ENCODE results near the gene THEM5. TPM values are rescaled to one million over a fixed set of nuclear protein-coding genes. Genes with fewer than 3 reads are reported as not detected.
A peak's percentile ranks its signal among the peaks of the same experiment; 100 is the strongest.

The THEM5 gene
- polyA plus RNA-seq, 1 donor: 0.45 TPM

DNA sequence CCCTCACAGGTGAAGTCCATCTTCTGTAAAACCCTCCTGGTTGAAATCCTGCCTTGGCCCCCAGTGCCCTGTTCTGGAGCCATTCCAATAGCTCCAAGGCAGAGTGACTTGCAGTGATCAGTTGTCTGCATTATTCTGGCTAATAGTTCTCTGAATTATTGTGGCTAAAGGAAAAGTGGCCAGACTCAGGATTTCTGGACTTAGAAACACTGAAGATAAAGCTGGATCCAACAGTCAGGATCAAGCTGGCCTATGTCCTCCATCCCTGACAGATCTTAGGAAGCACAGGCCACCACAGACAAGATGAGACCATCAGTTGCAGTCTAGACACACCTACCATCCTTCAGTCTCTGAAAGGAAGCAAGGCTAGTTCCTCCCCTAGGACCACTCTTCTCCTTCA, 13.1 kb downstream of the THEM5 start:
- peak overlapping the region; percentile 47 for H3K4me3 ChIP-seq (ENCODE audit: low read length)
- DNase-seq: no peak

DNA sequence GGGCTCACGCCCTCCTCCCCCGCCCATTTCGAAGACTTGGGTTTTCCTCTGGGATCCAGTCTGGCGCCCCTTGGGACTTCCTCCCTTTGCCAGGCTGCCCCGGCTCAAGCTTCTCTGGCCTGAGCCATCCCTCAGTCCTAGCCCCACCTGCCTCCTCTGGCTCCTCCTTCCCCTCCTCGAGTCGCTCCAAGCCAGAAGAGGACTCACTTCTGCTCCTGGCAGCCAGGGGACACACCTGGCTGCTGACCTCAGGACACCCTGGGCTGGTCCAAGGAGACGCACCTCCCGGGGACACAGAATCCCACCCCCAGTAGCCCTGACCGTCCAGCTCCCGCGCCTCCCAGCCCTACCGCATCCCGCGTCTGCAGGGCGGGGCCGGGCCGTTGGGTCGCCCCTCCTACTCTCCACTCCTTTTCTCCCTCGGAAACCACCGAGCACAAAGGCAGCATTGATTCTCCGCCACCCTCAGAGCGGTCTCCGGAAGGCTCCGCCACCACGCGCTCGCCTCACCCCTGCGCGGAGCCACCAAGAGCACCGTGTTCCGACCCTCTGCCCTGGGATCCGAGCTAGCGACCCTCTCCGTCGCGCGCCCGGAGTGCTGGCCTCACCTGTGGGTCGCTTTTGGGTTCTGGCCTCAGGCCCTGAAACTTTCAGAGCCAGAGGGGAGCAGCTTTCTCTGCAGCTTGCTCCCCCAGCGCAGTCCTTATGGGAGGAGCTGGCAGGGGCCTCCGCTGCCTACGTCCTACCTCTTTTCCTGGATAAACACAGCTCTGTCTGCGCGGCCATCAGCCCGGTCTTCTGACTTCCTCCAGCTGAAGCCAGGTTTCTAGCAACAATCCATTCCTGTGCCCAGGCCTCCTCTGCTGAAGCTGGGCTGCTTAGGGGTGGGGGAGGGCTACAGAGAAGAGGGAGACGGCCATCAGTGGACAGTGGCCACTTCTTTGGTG, 13.8 kb downstream of the THEM5 start, which contains the start of gene C2CD4D:
Gene C2CD4D (minus strand): TSS at position 364 of the 947 bp plus-strand sequence. CDS start 831 bp downstream, outside the sequence.
- H3K9me3 ChIP-seq (ENCODE audit: control insufficient read depth, low read depth, low read length): peaks cover 4% of the 10 kb centered on the region
- peak within 1 kb of the TSS; percentile 47 for H3K4me3 ChIP-seq (ENCODE audit: low read length)
- H3K4me1 ChIP-seq (ENCODE audit: control insufficient read depth, insufficient read depth, low read length): peaks cover 25% of the 10 kb centered on the region
- DNase-seq: peak; percentile 78 to 92
- WGBS (ENCODE audit: insufficient coverage, low lambda C conversion rate): no CpG with 5 or more reads among the region's 47 CpGs
- H3K27me3 ChIP-seq (ENCODE audit: control insufficient read depth, insufficient read depth, low read length): peaks cover 30% of the 10 kb centered on the region
- H3K36me3 ChIP-seq (ENCODE audit: control insufficient read depth, insufficient read depth, low read length): no peaks in the 10 kb centered on the region
- H3K27ac ChIP-seq (ENCODE audit: low read length): peak within 1 kb of the TSS; percentile 70

More for the DNA sequence above, 13.1 kb downstream of the THEM5 start:
- no peaks in the 10 kb centered on the region for H3K36me3 ChIP-seq (ENCODE audit: control insufficient read depth, insufficient read depth, low read length)
- H3K27ac ChIP-seq (ENCODE audit: low read length): peak overlapping the region; percentile 70
- peaks cover 30% of the 10 kb centered on the region for H3K27me3 ChIP-seq (ENCODE audit: control insufficient read depth, insufficient read depth, low read length)
- peaks cover 4% of the 10 kb centered on the region for H3K9me3 ChIP-seq (ENCODE audit: control insufficient read depth, low read depth, low read length)
- H3K4me1 ChIP-seq (ENCODE audit: control insufficient read depth, insufficient read depth, low read length): peaks cover 25% of the 10 kb centered on the region

GRCh38 chr1:151839082-151839412, 14.5 kb downstream of the THEM5 start:
- WGBS (ENCODE audit: insufficient coverage, low lambda C conversion rate): no CpG with 5 or more reads among the region's 16 CpGs
- H3K27ac ChIP-seq (ENCODE audit: low read length): no peak overlapping the region

DNA sequence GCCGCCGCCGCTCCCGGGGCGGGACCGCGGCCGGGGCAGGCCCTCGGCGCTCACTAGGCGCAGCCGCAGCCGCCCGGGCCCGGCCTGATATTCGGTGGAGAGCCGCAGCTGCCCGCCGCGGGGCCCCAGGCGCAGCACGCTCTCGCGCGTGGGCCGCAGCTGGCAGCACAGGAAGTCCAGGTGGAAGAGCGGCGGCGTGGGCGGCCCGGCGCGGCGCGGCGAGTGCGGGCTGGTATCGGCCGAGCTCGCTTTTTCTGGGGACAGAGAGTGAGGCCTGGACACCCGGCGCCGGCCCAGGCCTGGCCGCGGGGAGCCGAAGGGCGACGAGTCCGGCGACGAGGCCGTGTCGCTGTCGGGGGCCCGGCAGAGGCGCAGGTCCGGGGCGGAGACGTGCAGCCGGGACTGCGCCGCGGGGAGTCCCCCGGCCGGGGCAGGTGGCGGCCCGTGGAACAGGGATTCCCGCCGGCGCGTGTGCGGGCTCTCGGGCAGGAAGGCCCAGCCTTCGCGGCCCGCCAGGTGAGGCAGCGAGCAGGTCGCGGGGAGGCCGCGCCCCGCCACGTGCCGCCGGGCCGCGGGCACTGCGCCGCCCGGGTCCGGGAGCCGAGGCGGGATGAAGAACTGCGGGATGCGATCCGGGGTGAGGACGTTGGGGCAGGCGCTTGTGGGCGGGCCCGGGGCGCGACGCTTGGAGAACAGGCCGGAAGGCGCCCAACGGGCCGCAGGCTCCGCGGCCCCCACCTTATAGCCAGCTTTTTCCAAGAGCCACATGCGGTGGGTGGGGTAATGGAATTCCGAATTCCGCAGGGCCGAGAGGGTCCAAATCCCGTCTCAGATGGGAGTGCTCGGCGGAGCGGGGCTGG, 15.1 kb downstream of the THEM5 start:
- peaks cover 30% of the 10 kb centered on the region for H3K27me3 ChIP-seq (ENCODE audit: control insufficient read depth, insufficient read depth, low read length)
- no CpG with 5 or more reads among the region's 117 CpGs for WGBS (ENCODE audit: insufficient coverage, low lambda C conversion rate)
- peak overlapping the region; percentile 47 for H3K4me3 ChIP-seq (ENCODE audit: low read length)
- peak in 1 of 2 donors; percentile 70 for DNase-seq
- H3K36me3 ChIP-seq (ENCODE audit: control insufficient read depth, insufficient read depth, low read length): no peaks in the 10 kb centered on the region
- H3K9me3 ChIP-seq (ENCODE audit: control insufficient read depth, low read depth, low read length): peaks cover 4% of the 10 kb centered on the region
- H3K27ac ChIP-seq (ENCODE audit: low read length): no peak overlapping the region
- peaks cover 27% of the 10 kb centered on the region for H3K4me1 ChIP-seq (ENCODE audit: control insufficient read depth, insufficient read depth, low read length)

More at GRCh38 chr1:151839082-151839412, 14.5 kb downstream of the THEM5 start:
- Histone ChIP-seq H3K9me3 (ENCODE audit: control insufficient read depth, low read depth, low read length) (peaks cover 4% of the 10 kb centered on the region), H3K36me3 (ENCODE audit: control insufficient read depth, insufficient read depth, low read length) (no peaks in the 10 kb centered on the region), H3K4me1 (ENCODE audit: control insufficient read depth, insufficient read depth, low read length) (peaks cover 27% of the 10 kb centered on the region), H3K27me3 (ENCODE audit: control insufficient read depth, insufficient read depth, low read length) (peaks cover 30% of the 10 kb centered on the region), H3K4me3 (ENCODE audit: low read length) (peak overlapping the region; percentile 47)
- no peak for DNase-seq

DNA sequence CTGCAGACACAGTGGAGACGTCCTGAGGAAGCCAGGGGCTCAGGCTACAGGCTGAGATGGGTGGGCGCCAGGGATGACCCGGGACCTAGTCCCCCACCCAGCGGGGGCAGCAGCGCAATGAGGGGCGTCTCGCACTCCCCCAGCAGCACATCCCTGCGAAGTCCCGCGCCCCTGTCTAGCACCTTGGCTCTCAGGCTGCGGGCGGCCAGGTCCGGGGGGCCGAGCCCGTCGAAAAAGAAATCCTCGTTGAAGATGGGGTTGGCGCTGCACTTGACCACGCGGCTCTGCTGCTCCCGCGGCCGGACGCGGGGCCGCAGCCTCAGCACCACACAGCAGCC, 15.7 kb downstream of the THEM5 start:
- WGBS (ENCODE audit: insufficient coverage, low lambda C conversion rate): no CpG with 5 or more reads among the region's 26 CpGs
- Histone ChIP-seq H3K27me3 (ENCODE audit: control insufficient read depth, insufficient read depth, low read length) (peaks cover 30% of the 10 kb centered on the region), H3K4me1 (ENCODE audit: control insufficient read depth, insufficient read depth, low read length) (peaks cover 27% of the 10 kb centered on the region), H3K27ac (ENCODE audit: low read length) (no peak overlapping the region), H3K9me3 (ENCODE audit: control insufficient read depth, low read depth, low read length) (peaks cover 4% of the 10 kb centered on the region), H3K36me3 (ENCODE audit: control insufficient read depth, insufficient read depth, low read length) (no peaks in the 10 kb centered on the region), H3K4me3 (ENCODE audit: low read length) (no peak overlapping the region)
- no peak for DNase-seq

GRCh38 chr1:151837197-151837596, 16.3 kb downstream of the THEM5 start:
- WGBS (ENCODE audit: insufficient coverage, low lambda C conversion rate): no CpG with 5 or more reads among the region's 3 CpGs
- no peak for DNase-seq
- no peaks in the 10 kb centered on the region for H3K36me3 ChIP-seq (ENCODE audit: control insufficient read depth, insufficient read depth, low read length)
- peaks cover 30% of the 10 kb centered on the region for H3K27me3 ChIP-seq (ENCODE audit: control insufficient read depth, insufficient read depth, low read length)
- H3K27ac ChIP-seq (ENCODE audit: low read length): no peak overlapping the region
- H3K9me3 ChIP-seq (ENCODE audit: control insufficient read depth, low read depth, low read length): peaks cover 4% of the 10 kb centered on the region
- no peak overlapping the region for H3K4me3 ChIP-seq (ENCODE audit: low read length)
- H3K4me1 ChIP-seq (ENCODE audit: control insufficient read depth, insufficient read depth, low read length): peaks cover 30% of the 10 kb centered on the region

DNA sequence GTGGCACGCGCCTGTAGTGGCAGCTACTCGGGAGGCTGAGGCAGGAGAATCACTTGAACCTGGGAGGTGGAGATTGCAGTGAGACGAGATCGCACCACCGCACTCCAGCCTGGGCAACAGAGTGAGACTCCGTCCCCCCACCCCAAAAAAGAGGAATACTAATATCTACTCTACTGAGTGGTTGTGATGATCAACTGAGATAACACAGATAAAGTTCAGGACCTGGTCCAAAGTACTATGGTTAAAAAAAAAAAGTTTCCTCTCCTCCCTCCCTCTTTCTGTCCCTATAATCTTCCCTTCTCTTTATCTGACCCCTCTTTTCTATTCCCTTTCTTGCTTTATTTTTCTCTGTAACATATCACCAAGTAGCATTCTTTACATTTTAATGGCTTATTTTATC, 17.9 kb downstream of the THEM5 start:
- Histone ChIP-seq H3K27me3 (ENCODE audit: control insufficient read depth, insufficient read depth, low read length) (peaks cover 27% of the 10 kb centered on the region), H3K4me3 (ENCODE audit: low read length) (no peak overlapping the region), H3K36me3 (ENCODE audit: control insufficient read depth, insufficient read depth, low read length) (no peaks in the 10 kb centered on the region), H3K9me3 (ENCODE audit: control insufficient read depth, low read depth, low read length) (peaks cover 7% of the 10 kb centered on the region), H3K27ac (ENCODE audit: low read length) (no peak overlapping the region), H3K4me1 (ENCODE audit: control insufficient read depth, insufficient read depth, low read length) (peaks cover 38% of the 10 kb centered on the region)
- no CpG with 5 or more reads among the region's 7 CpGs for WGBS (ENCODE audit: insufficient coverage, low lambda C conversion rate)
- DNase-seq: no peak

DNA sequence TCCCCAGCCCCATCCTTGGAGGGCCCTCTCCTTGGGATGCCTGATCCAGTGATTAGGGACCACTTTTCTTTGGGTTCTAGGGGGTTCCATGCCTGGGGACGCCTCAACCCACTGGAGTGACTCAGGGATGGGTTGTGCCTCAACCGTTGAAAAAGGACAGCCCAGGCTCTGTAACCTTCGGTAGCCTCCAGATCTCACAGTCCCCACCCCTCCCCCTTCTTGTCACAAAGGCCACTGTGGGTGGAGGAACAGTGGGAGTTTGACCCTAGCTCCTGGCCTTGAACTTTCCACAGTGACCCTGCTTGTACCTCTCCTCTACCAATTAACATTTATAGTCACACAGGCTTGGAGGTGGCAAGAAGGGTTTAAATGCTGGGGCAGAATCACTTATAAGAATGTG, 19.3 kb downstream of the THEM5 start:
- Histone ChIP-seq H3K4me1 (ENCODE audit: control insufficient read depth, insufficient read depth, low read length) (peaks cover 33% of the 10 kb centered on the region), H3K9me3 (ENCODE audit: control insufficient read depth, low read depth, low read length) (peaks cover 7% of the 10 kb centered on the region), H3K27me3 (ENCODE audit: control insufficient read depth, insufficient read depth, low read length) (peaks cover 16% of the 10 kb centered on the region), H3K36me3 (ENCODE audit: control insufficient read depth, insufficient read depth, low read length) (no peaks in the 10 kb centered on the region), H3K27ac (ENCODE audit: low read length) (no peak overlapping the region), H3K4me3 (ENCODE audit: low read length) (no peak overlapping the region)
- WGBS (ENCODE audit: insufficient coverage, low lambda C conversion rate): no CpG with 5 or more reads among the region's 3 CpGs
- DNase-seq: no peak

DNA sequence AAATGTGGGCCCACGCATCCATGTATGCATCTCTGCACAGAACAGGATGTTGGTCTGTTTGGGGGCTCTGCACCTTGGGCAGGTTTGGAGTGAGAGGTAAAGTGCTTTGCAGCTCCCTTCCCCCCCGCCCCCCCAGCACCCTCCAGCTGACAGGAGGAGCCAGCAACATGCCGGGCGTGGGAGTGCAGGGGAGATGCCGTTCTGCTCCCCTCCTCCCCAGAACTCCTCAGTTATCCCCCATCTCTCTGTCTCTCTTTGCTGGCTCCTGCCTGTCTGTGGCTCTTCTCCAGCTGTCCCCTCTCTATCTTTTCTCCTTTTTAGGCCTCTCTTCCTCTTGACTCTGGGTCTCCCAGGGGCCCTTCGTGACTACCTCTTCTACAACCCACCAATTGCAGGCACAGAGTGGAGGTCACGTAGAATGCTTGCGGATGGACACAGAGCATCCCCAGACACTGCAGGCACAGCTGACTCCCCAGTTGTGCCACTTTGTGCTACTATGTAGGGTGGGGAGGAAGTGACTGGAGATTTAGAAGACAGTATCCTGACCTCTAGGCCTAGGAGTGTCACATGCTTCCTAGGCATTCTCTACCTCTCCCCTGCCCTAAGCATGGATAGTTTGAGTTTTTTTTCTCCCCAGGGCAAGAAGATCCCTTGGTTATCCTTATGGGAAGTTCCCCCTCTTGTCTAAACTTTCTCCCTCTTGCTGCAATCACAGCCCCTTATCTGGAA, 20.2 kb downstream of the THEM5 start:
- no peak overlapping the region for H3K27ac ChIP-seq (ENCODE audit: low read length)
- peaks cover 31% of the 10 kb centered on the region for H3K4me1 ChIP-seq (ENCODE audit: control insufficient read depth, insufficient read depth, low read length)
- peaks cover 3% of the 10 kb centered on the region for H3K9me3 ChIP-seq (ENCODE audit: control insufficient read depth, low read depth, low read length)
- WGBS (ENCODE audit: insufficient coverage, low lambda C conversion rate): no CpG with 5 or more reads among the region's 8 CpGs
- H3K27me3 ChIP-seq (ENCODE audit: control insufficient read depth, insufficient read depth, low read length): peaks cover 9% of the 10 kb centered on the region
- DNase-seq: no peak
- no peaks in the 10 kb centered on the region for H3K36me3 ChIP-seq (ENCODE audit: control insufficient read depth, insufficient read depth, low read length)
- H3K4me3 ChIP-seq (ENCODE audit: low read length): no peak overlapping the region

Data from large intestine (tissue), 3 donors.